GM21825 (cell line): Measurements from ENCODE around the gene AKR1B15.
"Not testable (repeated sequence)": the region's sequence is repeated elsewhere in the genome, so short reads cannot be mapped to it uniquely, and the experiment has no call there.

Experiments
- ATAC-seq: cut with Tn5 transposase; IDR thresholded peaks from one replicate; pipeline ENCODE4 v1.9.1; 2021; ENCODE audit warnings: mild to moderate bottlenecking, moderate library complexity; ENCODE audit not compliant: unreplicated experiment

The AKR1B15 gene

DNA sequence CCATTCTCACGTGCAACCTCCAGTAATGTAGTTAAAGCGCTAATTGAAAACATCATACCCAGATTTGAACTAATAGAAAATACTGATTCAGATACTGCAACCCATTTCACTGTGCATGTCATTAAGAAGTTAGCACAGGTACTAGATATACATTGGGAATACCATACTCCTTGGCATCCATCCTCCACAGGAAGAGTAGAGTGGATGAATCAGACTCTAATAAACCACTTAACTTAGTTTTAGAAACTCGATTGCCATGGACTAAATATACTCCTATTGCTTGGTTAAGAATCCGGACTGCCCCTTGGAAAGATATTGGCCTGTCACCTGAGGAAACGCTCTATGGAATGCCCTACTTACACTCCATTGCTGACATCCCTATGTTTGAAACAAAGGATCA, 9.5 kb downstream of the AKR1B15 start:
- ATAC-seq: no peak

DNA sequence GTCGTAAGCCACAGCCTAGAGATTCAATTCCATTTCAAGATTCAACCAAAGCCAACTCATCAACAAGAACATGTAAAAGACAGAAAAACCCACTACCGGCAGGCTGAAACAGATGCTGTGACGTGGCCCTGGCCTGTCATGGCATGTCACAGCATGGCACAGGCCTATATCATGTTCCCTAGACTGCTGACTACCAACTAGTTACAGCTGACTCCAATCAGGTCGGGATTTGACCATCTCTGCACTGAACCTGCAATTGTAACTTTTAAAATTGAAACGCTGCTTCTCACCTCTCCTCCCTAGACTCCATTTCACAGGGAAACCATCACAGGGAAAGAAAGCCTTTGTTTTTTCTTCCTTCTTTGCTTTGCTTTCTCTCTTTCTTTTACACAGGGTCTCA, 12.7 kb downstream of the AKR1B15 start:
- not testable (repeated sequence) for ATAC-seq

DNA sequence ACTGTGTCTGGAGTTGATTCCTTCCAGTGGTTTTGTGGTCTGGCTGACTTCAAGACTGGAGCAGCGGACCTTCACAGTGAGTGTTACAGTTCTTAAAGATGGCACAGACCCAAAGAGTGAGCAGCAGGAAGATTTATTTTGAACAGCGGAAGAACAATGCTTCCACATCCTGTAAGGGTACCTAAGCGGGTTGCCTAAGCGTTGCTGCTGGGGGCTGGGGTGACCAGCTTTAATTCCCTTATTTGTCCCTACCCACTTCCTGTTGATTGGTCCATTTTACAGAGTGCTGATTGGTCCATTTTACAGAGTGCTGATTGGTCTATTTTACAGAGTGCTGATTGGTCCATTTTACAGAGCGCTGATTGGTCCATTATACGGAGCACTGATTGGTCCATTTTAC, 13.2 kb downstream of the AKR1B15 start:
- no peak for ATAC-seq

DNA sequence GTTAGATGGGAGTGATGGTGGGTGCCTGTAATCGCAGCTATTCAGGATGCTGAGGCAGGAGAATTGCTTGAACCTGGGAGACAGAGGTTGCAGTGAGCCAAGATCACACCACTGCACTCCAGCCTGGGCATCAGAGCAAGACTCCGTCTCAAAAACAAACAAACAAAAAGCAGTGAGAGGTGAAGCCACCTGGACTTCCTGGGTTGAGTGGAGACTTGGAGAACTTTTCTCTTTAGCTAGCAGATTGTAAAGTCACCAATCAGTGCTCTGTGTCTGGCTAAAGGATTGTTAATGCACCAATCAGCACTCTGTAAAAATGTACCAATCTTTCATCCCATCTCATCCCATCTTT, 14.5 kb downstream of the AKR1B15 start:
- not testable (repeated sequence) for ATAC-seq

DNA sequence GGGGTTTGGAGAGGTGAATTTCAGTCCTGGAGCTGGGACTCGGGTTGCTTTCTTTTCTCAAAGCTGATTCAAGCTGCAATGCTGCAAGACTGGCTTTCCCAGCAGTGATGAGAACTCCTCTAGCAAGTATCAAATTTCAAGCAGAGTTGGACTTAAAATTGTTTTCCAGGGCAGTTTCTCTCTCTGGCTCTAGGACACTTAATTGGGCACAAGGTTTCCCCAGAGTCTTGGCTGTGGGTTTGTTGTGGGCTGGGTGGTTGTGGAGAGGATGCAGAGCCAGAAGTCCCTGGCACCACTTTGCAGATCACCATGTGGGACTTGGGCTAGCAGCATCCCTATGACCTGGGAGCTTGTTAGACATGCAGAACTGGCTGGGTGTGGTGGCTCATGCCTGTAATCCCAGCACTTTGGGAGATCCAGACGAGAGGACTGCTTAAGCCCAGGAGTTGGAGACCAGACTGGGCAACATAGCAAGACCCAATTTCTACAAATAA, 16.8 kb downstream of the AKR1B15 start:
- ATAC-seq: no peak

DNA sequence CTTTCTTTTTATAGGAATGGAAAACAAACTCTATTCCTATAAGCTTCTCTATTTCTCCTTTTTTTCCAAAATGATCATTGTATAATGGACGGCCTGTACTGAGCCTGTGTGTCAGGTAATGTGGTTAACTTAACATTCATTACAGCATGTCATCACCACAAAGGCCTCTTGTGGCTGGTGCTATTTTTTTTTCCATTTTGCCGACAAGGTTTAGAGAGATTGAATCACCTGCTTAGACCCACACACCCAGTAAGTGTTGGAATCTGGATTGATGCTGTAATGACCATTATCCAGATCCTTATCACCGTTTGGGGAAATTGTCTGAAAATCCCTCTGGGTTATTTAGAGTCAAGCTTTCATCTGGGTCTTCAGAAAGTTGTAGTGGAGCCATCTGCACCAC, 18.5 kb downstream of the AKR1B15 start:
- no peak for ATAC-seq

DNA sequence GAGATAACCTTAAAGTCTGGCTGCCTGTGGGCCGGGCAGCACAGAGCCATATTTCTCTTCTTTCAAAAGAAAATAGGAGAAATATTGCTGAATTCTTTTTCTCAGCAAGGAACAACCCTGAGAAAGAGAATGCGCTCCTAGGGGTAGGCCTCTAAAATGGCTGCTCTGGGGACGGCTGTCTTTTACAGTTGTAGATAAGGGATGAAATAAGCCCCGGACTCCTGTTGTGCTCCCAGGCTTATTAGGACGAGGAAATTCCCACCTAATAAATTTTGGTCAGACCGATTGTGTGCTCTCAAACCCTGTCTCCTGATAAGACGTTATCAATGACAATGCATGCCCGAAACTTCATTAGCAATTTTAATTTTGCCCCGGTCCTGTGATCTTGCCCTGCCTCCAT, 21.1 kb downstream of the AKR1B15 start:
- not testable (repeated sequence) for ATAC-seq

DNA sequence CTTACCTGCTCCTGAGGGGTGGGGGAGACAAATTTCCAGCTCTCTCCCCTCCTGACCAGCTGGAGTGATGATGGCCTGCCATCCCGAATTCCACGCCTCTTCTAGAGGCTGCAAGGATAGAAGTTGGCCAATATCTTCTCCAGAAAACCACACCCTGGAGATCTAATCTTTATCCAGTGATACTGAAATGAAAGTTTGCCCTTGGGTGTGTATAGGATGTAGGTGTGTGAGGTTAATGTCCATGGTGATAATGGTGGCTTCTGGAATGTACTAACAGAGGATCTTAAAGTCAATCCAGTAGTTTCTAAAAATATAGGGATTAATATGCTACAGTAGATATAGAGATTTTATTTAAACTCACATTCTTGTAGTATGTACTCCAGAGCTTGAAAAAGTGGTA, 22.2 kb downstream of the AKR1B15 start:
- no peak for ATAC-seq

DNA sequence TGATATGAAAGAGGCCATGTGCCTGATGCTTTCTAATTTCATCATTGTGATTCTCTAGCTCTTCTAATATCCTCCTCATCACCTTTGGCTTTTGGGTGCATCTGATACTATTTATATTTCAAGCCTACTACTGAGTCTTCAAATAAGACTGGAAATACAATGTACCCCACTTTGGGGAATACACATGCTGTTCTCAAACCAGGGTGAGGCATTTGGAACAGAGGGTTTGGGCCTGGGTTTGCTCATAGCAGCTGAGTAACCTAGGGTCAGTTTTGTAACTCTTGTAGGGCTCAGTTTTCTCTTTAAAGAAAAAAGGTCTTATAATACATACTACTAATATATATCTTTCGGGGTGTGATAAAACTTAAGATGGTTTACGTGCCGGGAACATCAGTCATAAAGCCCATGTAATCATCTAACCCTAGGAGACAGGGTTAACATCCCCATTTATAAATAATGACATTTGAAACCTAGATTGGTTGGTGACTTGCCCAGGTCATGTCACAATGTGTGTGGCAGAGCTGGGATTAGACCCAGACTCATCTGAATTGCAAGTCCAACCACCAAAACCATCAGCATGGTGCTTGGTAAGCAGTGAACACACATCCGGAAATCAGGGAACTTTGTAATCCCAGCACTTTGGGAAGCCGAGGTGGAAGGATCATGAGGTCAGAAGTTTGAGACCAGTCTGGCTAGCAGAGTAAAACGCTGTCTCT, 23.0 kb downstream of the AKR1B15 start:
- no peak for ATAC-seq

DNA sequence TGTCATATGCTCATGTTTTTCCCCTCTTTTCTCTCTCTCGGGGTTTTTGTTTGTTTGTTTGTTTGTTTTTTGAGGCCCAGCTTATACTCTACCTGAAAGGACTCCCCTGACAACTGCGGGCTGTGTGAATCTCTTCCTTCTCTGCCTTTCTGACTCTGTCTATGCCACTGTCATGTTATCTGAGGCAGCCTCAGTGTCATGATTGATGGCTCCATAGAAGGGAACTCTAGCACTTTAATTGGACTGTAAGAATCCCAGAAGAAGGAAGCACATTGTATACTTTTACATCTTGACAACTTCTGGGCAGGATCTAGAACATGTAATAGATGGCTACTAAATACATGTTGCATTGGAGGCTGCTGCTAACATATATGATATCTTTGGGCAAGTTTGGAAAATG, 25.4 kb downstream of the AKR1B15 start:
- no peak for ATAC-seq

DNA sequence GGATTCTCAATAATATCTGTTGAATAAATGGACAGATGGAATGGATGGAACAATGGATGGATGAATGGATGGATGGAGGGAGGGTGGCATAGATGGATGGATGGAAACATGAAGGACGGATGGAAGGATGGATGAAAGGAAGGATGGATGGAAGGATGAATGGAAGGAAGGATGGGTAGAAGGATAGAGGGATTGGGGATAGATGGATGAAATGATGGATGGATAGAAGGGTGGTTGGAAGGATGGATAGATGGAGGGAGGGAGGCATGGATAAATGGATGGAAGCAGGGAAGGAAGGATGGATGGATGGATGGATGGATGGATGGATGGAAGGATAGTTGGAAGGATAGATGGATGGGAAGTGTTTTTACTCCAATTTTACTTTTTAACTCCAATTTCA, 35.4 kb downstream of the AKR1B15 start:
- ATAC-seq: no peak

DNA sequence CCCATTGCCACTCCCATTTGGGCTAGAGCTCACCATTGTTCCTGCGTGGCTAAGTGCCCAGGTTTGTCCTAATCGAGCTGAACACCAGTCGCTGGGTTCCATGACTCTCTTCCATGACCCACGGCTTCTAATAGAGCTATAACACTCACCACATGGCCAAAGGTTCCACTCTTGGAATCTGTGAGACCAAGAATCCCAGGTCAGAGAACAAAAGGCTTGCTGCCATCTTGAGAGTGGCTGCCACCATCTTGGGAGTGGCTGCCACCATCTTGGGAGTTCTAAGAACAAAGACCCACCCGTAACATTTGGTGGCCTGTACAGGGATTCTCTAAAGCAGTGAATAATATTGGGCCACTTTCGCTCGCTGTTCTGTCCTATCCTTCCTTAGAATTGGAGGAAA, 37.0 kb downstream of the AKR1B15 start:
- ATAC-seq: no peak

DNA sequence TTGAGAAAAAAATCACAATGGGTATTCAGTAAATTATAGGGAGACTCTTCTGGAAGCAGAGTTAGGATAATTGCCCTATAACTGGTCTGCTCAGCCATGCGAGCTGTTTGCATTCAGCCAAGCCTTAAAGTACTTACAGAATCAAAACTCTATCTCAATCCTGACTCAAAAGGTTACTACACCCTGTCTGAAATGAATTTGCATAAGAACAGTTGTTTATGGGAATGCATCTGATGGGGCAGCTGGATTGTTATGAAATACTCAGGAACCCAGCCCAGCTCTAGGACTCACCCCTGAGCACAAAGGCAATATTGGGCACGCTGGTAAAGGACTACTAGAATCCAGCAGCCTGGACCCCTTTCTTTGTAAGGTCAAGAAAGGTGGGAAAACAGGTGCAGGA, 38.8 kb downstream of the AKR1B15 start:
- no peak for ATAC-seq

DNA sequence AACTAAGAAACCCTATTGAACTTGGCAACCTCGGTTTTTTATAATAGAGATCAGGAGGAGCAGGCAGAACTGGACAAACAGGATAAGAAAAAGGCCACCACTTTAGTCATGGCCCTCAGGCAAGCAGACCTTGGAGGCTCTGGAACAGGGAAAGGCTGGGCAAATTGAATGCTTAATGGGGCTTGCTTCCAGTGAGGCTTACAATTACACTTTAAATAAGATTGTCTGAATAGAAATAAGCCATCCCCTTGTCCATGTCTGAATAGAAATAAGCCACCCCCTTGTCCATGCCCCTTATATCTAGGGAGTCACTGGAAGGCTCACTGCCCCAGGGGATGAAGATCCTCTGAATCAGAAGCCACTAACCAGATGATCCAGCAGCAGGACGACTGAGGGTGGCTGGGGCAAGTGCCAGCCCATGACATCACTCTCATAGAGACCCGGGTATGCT, 40.6 kb downstream of the AKR1B15 start:
- no peak for ATAC-seq

DNA sequence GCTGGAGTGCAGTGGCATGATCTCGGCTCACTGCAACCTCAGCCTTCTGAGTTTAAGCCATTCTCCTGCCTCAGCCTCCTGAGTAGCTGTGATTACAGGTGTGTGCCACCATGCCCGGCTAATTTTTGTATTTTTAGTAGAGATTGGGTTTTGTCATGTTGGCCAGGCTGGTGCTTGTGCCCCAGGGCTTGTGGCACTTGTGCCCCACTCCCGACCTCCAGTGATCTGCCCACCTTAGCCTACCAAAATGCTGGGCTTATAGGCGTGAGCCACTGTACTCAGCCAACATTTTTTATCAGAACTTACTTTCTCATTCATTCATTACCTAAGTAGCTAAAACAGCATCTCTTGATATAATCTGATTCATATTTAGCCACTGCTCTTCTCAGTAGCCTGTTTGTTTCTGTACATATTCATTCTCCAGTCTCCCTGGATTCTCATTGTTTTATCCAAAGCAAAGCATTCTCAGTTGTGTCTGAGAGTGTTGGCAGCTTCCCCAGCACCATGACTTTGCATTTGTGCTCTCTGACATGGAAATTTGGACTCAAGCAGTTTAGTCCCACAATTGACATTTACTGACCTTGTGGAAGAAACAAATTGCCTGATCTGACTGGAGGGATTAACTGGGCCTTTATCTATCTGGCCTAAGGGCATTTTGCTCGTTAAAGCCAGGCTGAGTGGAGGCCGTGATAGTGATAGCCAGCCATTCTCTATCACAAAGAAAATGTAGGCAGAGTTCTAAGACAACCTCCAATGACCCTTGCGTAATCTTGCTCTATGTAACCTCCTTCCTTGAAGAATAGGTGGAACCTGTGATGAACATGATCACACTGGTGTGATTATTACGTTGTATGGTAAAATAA, 44.9 kb downstream of the AKR1B15 start:
- ATAC-seq: no peak

DNA sequence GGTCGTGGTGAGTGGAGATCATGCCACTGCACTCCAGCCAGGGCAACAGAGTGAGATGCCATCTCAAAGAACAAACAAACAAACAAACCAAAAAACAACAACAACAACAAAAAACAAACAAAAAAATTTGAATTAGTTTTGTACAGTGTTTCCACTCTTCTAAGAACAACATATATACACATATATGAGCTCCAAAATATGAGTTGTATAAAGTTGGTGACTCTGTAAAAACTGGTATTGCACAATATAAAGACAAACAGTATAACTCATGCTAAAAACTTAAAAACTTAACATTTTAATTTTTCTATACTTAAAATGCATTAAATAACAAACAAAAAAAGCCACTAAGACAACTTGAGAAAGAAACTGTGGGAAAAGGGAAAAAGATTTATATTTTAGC, 46.0 kb downstream of the AKR1B15 start:
- no peak for ATAC-seq

DNA sequence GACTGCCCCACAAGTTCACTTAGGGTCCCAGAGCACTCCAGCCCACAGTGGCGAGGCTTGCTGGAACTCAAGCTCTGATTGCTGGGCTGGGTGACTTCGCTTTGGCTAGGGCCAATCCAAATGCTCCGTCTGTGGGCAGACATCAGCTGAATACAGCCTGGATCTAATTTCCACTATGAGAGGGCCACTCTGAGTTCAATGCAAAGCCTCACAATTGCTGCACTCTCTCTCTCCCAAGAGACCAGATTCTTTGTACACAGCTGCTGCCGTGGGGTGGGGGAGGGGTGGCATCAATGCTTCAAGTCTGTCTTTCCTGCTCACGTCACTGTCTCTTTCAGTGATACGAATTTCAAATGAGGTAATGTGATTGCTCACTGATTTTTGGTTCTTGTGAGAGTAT, 50.5 kb downstream of the AKR1B15 start:
- ATAC-seq: no peak

DNA sequence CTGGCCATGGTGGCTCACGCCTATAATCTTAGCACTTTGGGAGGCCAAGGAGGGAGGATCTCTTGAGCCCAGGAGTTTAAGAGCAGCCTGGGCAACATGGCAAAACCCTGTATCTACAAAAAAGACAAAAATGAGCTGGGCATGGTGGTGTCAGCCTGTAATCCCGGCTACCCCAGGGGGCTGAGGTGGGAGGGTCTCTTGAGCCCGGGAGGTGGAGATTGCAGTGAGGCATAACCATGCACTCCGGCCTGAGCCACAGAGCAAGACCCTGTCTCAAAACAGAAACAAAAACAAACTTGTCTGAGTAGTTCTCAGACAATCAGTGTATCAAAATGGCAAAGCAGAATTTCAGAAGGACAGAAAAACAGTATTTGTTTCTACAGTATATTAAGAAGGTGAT, 52.5 kb downstream of the AKR1B15 start:
- no peak for ATAC-seq

DNA sequence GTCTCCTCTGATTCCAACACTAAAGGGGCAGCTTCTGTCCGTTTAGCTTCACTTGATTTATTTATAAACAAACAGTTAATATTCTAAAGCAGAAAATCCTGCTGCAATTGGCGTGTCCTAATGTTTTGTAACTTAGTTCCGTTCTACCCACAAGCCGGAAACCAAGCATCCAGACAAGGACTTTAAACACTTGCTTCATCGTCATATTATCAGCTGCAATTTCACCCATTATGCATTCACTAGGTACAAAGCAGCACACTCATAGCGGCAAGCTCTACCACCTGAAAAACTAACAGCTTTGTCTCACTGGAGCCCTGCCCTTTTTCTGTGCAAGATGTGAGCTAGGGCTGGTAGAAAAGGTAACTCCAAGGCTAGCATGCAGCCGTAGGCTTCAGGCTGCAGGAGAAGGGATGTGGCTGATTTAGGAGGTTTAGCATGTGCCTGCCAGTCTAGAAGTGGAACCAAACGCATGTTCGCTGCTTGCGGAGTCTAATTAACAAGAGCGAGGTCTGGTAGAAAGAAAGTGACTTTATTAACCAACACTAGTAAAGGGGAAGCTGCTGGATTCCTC, 54.1 kb downstream of the AKR1B15 start:
- ATAC-seq: no peak

DNA sequence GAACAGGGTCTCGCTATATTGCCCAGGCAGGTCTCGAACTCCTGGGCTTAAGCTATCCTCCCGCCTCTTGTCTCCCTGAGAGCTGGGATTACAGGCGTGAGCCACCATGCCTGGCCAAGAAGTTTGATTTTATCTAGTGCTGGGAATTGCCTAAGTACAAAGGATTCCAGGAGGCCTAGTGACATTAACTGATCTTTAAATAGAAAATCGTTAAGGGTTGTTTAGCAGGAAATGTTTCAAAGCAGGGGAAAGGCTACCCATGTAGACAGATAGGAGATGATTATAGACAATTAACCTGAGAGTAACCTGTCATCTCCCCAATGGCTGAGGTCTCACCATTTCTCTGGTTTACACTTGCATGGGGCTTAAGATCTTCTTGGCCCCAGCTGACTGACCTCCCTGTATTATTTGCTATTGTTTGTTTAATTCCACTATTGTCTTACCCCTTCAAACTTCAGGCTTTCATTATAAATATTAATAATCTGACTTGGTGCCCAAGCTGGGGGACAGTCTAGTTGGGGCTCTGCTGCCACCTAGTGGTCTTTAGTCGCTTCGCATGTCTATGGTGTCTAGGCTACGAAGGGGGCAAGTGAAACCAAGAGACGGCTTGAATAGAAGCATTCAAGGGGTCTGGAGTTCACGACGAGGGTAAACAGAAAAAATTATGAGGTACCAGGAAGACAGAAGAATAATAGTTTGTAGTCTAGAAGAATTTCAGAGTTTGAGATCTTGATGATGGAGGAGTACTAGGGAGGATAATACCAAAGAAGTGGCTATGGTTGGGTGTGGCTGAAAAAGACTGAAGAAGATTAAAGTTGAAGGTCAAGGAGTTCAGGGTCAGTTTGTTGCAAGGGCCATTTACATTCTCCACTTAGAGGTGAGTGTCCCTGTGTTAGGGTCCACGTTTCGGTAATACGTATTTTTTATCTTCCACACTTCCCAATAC, 57.3 kb downstream of the AKR1B15 start:
- peak; percentile 83 for ATAC-seq
